Tibial nerve (tissue), 4 donors: ENCODE measurements around the gene JMJD6.

Source experiments
- CTCF ChIP-seq, 5 experiments: fragments of 200-600 bp in 3 of 5; fragments of 450-650 bp in 2 of 5; sonication (generic) in 3 of 5; IDR thresholded peaks; one replicate each; pipeline ENCODE4 v1.5.1; 2016 to 2019; ENCODE audit warnings: antibody characterized with exemption in 5 of 5, mild to moderate bottlenecking in 3 of 5, moderate library complexity in 2 of 5
- EP300 ChIP-seq, 2 donors: sonication (generic); formaldehyde crosslinking; IDR thresholded peaks; one replicate each; pipeline ENCODE4 v1.6.1; 2017; ENCODE audit warnings: antibody characterized with exemption in 2 of 2, mild to moderate bottlenecking in 1 of 2
- POLR2A ChIP-seq, 2 donors: fragments of 450-650 bp; IDR thresholded peaks; one replicate each; pipeline ENCODE4 v1.6.1; 2017; ENCODE audit warnings: antibody characterized with exemption in 2 of 2, mild to moderate bottlenecking in 2 of 2, moderate library complexity in 2 of 2

- TF ChIP-seq POLR2A (IDR thresholded peaks at IDR 0.05) (no peak), CTCF (IDR thresholded peaks at IDR 0.05) (no peak), EP300 (IDR thresholded peaks at IDR 0.05) (no peak)
These were observed 4.9 kb downstream of the JMJD6 start for GRCh38 chr17:76721463-76721862.
